NCI-H1092 (cell line): ENCODE measurements around the gene ARID3A.

Experiments
- DNase-seq: peaks from one replicate; lab custom pipeline; 2025; lab: John Stamatoyannopoulos, UW

Gene ARID3A

DNA sequence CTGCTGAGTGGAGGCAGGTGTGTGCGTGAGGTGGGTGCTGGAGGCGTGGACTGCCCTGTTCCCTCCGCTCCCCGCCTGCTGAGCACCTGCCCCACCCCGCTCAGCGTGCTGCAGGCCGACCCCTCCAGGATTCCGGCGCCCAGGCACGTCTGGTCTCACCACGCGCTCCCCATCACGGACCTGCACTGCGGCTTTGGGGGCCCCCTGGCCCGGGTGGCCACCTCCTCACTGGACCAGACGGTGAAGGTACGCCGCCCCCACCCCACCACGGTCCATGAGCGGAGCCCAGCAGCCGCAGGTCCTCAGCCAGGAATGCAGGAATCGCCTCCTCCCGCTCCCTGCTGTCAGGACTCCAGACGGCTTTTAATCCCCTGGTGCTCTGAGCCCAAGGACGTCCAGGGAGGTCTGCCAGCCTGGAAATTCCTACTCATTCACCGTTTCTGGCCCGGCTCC lies 64.3 kb downstream of the ARID3A start:
- DNase-seq, result no peak

DNA sequence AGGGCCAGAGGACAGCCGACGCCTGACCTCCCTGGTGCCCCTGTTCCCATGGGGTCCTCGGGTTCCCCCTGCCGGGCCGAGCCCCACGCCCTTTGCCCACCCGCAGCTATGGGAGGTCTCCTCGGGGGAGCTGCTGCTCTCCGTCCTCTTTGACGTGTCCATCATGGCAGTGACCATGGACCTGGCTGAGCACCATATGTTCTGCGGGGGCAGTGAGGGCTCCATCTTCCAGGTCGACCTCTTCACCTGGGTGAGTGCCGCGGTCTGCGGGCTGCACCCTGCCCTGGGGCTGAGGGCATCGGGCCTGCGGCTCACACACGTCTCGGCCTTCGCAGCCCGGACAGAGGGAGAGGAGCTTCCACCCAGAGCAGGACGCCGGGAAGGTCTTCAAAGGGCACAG lies 64.9 kb downstream of the ARID3A start:
- DNase-seq, result no peak

- DNase-seq, result no peak
These were observed 65.5 kb downstream of the ARID3A start for GRCh38 chr19:991174-991931.

DNA sequence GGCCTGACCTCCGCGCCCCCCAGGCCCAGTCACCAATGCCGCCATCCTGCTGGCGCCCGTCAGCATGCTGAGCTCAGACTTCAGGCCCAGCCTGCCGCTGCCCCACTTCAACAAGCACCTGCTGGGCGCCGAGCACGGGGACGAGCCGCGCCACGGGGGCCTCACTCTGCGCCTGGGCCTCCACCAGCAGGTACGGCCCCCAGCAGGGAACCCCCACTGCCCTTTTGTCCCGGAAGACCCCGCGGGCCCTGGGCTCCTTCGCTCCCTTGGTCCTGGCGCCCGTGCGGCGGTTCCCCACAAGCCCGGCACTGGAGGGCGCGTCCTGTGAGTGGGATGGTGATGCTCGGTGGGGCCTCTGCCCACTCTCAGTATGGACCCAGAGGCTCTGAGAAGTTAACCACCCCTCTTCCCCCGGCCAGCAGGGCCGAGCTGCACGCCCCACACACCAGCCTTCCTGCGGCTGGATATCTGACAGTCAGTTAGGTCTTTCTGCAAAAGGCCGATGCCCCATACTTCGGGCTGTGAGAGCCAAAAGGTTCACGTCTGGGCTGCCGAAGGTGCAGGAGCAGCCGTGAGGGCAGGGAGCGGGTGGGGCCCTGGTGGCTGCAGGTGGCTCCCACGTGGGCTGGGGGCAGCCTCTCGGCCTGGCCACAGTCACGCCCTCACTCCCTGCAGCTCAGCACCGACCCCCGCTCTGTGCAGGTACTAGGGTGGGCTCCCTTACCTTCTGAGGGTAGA lies 66.3 kb downstream of the ARID3A start:
- DNase-seq, result no peak

DNA sequence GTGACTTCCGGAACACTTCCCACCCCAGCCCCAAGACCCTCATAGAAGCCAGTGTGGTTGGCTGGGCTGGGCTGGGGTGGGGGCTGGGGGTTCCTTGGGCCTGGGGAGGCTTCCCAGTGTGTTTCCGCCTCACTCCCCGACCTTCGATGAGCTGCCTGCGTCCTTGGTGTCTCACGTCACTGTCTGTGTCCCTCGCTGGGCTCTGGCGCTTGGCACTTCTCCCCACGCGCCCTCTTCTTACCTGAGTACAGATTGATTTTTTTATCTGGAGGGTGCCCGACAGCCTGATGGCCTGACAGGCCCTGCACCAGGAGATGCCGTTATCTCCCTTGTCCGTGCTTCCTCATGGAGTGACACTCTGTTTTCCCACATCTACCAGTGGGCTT lies 66.8 kb downstream of the ARID3A start:
- DNase-seq, result no peak

- no peak for DNase-seq
These were observed 67.6 kb downstream of the ARID3A start for GRCh38 chr19:993361-993830.

- no peak for DNase-seq
These were observed 68.1 kb downstream of the ARID3A start for GRCh38 chr19:993831-994393.

DNA sequence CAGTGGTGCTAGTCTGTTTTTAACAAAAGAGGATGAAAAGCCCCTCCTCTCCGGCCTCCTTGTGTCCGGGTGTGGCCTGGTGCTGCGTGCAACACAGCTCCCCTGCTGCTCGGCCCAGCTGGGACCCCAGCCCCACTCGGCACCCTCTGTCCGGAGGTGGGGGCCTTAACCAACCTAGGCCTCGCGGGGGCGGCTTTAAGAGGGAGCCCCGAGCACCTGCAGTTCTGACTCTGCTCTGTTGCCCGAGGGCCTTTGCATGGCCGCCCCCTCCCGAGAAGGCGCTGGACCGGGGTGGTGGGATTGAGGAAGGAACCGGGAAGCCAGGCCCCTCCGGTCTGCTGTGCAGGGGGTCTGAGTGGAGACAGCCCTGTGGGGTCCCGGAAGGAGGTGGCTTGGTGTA lies 68.7 kb downstream of the ARID3A start:
- DNase-seq, result no peak

DNA sequence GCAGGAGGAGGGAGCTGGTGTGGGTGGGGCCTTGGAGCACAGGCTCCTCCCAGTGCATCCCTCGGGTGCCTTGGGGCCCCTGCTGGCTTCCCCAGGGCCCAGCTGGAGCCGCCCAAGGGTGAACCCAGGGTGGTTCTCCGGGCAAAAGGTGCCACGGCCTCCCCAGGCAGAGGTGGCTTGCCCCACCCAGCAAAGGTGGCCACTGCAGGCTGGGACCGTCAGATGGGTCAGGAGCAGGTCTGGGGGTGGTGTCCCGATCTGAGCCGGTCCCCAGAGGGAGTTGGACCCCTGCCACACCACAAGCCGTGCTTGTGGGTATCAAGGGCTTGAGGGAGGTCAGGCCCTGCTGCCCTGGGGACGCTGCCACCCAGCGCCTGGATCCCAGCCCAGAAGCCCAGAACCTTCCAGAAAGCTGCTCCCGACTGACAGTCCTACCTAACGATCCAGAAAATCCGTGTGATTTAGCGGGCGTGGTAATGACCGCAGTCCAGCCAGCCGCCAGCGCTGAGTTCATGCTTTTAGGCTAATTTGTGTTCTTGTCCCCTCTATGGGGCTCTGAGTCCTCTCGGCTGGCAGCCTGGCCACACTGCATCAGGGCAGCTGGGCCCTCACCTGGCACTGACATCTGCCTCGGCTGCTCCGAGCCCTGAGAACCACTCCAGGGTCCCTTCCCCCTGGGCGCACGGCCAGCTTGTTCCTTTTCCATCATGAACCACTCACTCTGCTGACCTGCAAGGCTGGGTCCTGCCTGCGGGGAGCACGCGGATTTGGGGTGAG lies 69.4 kb downstream of the ARID3A start:
- DNase-seq, result peak; percentile 74

DNA sequence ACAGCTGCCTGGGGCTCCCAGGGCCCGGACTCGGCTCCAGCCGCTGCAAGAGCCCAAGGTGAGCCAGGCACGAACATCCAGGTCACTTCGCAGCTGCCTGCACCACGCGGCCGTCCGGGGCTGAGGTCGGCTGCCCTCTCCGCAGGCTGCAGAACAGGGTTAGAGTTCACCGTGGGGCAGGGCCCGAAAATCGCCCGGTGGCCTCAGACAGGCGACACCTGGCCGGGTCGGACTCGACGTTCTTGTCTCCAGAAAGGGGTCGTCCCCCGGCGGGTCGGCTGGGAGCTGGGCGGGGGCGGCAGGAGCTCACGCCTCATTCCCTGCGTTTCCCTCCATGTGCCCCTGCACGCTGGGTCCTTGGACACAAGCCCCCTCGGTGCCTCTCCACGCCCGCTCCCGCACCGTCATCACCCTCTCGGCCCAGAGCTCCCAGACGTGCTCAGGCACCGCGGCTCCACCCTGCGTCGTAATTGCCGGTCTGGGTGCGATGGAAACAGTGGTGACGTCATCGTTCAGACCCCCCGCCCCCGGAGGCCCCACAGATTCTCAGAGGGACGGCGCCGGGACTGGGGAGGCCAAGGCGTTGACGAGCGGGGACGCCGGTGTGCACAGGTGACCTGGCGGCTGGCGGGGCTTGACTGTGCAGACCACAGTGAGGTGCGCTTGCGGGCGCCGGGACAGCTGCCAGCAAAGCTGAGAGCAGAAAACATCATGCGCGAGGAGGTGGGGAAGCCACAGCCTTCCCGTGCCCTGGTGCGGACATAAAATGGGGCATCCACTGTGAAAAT lies 70.4 kb downstream of the ARID3A start:
- DNase-seq, result peak; percentile 62

DNA sequence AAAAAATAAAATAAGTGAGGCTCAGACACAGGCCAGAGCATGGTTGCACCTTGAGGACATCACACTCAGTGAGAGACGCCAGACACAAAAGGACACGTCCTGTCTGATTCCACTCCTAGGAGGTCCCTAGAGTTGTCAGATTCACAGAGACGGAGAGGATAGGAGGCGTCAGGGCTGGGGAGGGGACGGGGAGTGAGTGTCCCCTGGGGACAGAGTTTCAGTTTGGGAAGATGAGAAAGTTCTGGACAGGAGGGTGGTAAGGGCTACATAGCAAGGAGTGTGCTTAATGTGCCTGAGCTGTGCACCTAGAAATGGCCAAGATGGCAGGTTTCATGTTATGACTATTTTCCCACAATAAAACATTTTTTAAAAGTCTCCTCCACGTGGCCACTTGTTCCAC lies 72.2 kb downstream of the ARID3A start:
- no peak for DNase-seq

- no peak for DNase-seq
These were observed 73.5 kb downstream of the ARID3A start for GRCh38 chr19:999379-999719.

DNA sequence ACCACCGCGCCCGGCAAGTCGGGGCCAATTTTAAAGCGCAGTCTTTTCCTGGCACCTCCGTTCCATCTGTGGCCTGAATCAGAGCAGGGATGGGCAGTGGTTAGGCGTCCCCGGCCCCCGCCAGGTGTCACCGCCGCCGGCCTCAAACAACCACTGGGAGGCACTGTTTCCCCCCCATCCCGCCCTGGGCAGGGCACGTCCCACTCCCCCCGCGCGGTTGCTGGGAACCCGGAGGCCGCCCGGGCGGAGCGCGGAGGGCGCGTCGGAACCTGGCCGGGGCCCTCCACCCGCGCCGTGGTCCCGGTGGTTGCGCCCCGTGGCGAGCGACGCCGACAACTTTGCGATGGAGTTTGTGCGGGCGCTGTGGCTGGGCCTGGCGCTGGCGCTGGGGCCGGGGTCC lies 74.3 kb downstream of the ARID3A start, which contains the start of gene GRIN3B:
GRIN3B (plus strand) TSS at position 325 of the 400 bp plus-strand sequence; CDS start at position 344, 19 bp downstream.
- DNase-seq, result no peak

GRCh38 chr19:1000591-1001537 lies 75.0 kb downstream of the ARID3A start:
- DNase-seq, result no peak

DNA sequence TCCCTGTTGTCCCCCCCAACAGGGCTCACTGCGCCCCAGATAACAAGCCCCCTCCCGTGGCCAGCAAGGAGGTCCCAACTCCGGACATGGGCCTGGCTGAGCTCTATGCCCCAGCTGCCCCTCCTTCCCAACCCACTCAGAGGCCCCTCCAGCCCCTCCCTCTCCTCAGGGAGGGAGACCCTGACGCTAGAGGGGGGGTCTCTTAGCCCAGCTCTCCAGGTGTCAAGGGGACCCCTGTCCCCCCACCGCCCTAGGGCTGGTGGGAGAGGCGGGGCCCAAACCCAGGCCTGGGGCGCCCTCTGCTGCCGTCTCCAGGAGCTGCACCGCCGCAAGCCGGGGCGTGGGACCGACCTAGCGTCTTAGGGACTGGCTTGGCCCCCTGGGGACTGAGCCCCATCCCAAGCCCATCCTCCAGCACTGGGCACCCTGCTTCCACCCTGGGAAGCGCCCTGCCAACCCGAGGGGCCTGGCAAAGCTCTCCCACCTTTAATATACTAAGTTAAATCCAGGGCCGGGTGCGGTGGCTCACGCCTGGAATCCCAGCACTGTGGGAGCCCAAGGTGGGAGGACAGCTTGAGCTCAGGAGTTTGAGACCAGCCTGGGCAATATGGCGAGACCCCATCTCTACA lies 75.8 kb downstream of the ARID3A start:
- DNase-seq, result no peak

GRCh38 chr19:1002600-1002999 lies 76.8 kb downstream of the ARID3A start:
- no peak for DNase-seq

GRCh38 chr19:1003283-1003682 lies 77.4 kb downstream of the ARID3A start:
- DNase-seq, result no peak

GRCh38 chr19:1004204-1004802 lies 78.5 kb downstream of the ARID3A start:
- DNase-seq, result no peak
